ENCODE results near the gene RNU1-1.
"Not testable (repeated sequence)": the region's sequence is repeated elsewhere in the genome, so short reads cannot be mapped to it uniquely, and the experiment has no call there.

DNA sequence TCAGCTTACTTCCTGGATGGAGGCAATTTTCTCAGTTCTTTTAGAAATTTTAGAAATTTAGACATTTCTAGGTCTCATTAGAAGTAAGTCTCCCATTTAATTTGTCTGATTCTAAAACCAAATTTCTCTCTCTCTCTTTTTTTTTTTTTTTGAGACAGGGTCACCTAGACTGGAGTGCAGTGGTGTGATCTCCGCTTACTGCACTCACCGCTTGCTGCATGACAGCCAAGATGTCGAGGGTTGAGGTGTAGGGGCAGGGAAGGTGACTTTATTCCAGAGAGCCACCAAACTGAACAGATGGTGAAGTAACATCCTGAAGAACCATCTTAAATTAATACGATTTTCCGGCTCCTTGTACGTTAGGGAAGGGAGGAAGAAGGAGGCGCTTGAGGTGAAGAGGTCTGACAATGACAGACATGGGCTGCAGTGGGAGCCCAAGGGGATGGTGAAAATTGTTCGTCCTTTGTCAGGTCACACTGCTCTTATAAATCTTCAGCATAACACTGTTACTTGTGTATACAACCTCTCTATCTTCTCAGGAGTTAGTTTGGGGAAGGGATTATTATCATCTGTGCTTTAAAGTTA lies 5.1 kb downstream of the RNU1-1 start:
- not testable (repeated sequence) for TF ChIP-seq POLR2AphosphoS5 (IDR thresholded peaks at IDR 0.05; ENCODE audit: low read length); FOXK2 (IDR thresholded peaks at IDR 0.05); POLR2A (IDR thresholded peaks at IDR 0.05; ENCODE audit: low read depth, low read length); YY1 (IDR thresholded peaks at IDR 0.05; ENCODE audit: low read depth, low read length); SIN3A (IDR thresholded peaks at IDR 0.05; ENCODE audit: low read depth, low read length)
- TF ChIP-seq, protein P1, sequence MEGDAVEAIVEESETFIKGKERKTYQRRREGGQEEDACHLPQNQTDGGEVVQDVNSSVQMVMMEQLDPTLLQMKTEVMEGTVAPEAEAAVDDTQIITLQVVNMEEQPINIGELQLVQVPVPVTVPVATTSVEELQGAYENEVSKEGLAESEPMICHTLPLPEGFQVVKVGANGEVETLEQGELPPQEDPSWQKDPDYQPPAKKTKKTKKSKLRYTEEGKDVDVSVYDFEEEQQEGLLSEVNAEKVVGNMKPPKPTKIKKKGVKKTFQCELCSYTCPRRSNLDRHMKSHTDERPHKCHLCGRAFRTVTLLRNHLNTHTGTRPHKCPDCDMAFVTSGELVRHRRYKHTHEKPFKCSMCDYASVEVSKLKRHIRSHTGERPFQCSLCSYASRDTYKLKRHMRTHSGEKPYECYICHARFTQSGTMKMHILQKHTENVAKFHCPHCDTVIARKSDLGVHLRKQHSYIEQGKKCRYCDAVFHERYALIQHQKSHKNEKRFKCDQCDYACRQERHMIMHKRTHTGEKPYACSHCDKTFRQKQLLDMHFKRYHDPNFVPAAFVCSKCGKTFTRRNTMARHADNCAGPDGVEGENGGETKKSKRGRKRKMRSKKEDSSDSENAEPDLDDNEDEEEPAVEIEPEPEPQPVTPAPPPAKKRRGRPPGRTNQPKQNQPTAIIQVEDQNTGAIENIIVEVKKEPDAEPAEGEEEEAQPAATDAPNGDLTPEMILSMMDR (IDR thresholded peaks at IDR 0.05 in 2 of 3, conservative IDR thresholded peaks at IDR 0.05 in 1 of 3; ENCODE audit: control insufficient read depth in 2 of 3, extremely low read depth in 1 of 3, insufficient read depth in 1 of 3, low read depth in 3 of 3, low read length in 3 of 3): not testable (repeated sequence)

Data from GM12878 (cell line).